ENCODE measurements around the gene KIF23.

Gene KIF23

GRCh38 chr15:69450968-69451695 lies 37.0 kb downstream of the KIF23 start:
- Histone ChIP-seq H3K27me3 (ENCODE audit: insufficient read depth, low read length, poor library complexity) (no peaks in the 10 kb centered on the region), H3K4me1 (ENCODE audit: insufficient read depth, low read length) (peaks cover 37% of the 10 kb centered on the region), H4K20me1 (ENCODE audit: insufficient read depth, low read length) (peaks cover 29% of the 10 kb centered on the region), H3K4me2 (ENCODE audit: insufficient read depth, low read length) (peak overlapping the region; percentile 81), H3K36me3 (ENCODE audit: insufficient read depth, low read length) (peaks cover 48% of the 10 kb centered on the region), H2AFZ (ENCODE audit: low read depth, low read length) (peak overlapping the region; percentile 83; the same call in 1 of the 2 replicates), H3K4me3 (ENCODE audit: low read depth in 1 of 2, low read length in 2 of 2) (peak overlapping the region; percentile 32 to 86; a peak in 2 of 4 replicates), H3K79me2 (ENCODE audit: insufficient read depth, low read length) (peaks cover 31% of the 10 kb centered on the region), H3K27ac (ENCODE audit: low read length) (no peak overlapping the region), H3K9me3 (ENCODE audit: insufficient read depth, low read length, severe bottlenecking) (no peaks in the 10 kb centered on the region), H3K9ac (ENCODE audit: low read depth, low read length) (peak overlapping the region; percentile 81)
- TF ChIP-seq CTCF (IDR thresholded peaks at IDR 0.05; ENCODE audit: borderline replicate concordance, extremely low read depth, low read length, poor library complexity, severe bottlenecking) (no peak), EZH2 (IDR thresholded peaks at IDR 0.05; ENCODE audit: borderline replicate concordance, low read depth, low read length, severe bottlenecking) (no peak)
- ATAC-seq (ENCODE audit: insufficient read depth, low read depth) (no peak), DNase-seq (no peak)

GRCh38 chr15:69451951-69452691 lies 38.0 kb downstream of the KIF23 start:
- H2AFZ ChIP-seq (ENCODE audit: low read depth, low read length): peak overlapping the region; percentile 83
- H3K36me3 ChIP-seq (ENCODE audit: insufficient read depth, low read length): peaks cover 48% of the 10 kb centered on the region
- H4K20me1 ChIP-seq (ENCODE audit: insufficient read depth, low read length): peaks cover 29% of the 10 kb centered on the region
- peaks cover 37% of the 10 kb centered on the region for H3K4me1 ChIP-seq (ENCODE audit: insufficient read depth, low read length)
- peak overlapping the region; percentile 81 for H3K4me2 ChIP-seq (ENCODE audit: insufficient read depth, low read length)
- DNase-seq: peak; percentile 44
- peak overlapping the region; percentile 32 to 86; a peak in 3 of 4 replicates for H3K4me3 ChIP-seq (ENCODE audit: low read depth in 1 of 2, low read length in 2 of 2)
- peak overlapping the region; percentile 86 for H3K27ac ChIP-seq (ENCODE audit: low read length)
- no peaks in the 10 kb centered on the region for H3K9me3 ChIP-seq (ENCODE audit: insufficient read depth, low read length, severe bottlenecking)
- H3K27me3 ChIP-seq (ENCODE audit: insufficient read depth, low read length, poor library complexity): no peaks in the 10 kb centered on the region
- H3K9ac ChIP-seq (ENCODE audit: low read depth, low read length): peak overlapping the region; percentile 81
- H3K79me2 ChIP-seq (ENCODE audit: insufficient read depth, low read length): peaks cover 31% of the 10 kb centered on the region
- ATAC-seq (ENCODE audit: insufficient read depth, low read depth): peak; percentile 47
- TF ChIP-seq CTCF (IDR thresholded peaks at IDR 0.05; ENCODE audit: borderline replicate concordance, extremely low read depth, low read length, poor library complexity, severe bottlenecking) (no peak), EZH2 (IDR thresholded peaks at IDR 0.05; ENCODE audit: borderline replicate concordance, low read depth, low read length, severe bottlenecking) (no peak)

GRCh38 chr15:69452692-69453521 lies 38.8 kb downstream of the KIF23 start, which contains the start of gene RPLP1:
TSS of gene RPLP1 (plus strand) at chr15:69452818. CDS start at chr15:69452949, 131 bp downstream.
- Histone ChIP-seq H3K9me3 (ENCODE audit: insufficient read depth, low read length, severe bottlenecking) (no peaks in the 10 kb centered on the region), H3K27ac (ENCODE audit: low read length) (peak within 1 kb of the TSS; percentile 86), H2AFZ (ENCODE audit: low read depth, low read length) (peak within 1 kb of the TSS; percentile 83), H3K79me2 (ENCODE audit: insufficient read depth, low read length) (peaks cover 31% of the 10 kb centered on the region), H4K20me1 (ENCODE audit: insufficient read depth, low read length) (peaks cover 32% of the 10 kb centered on the region), H3K27me3 (ENCODE audit: insufficient read depth, low read length, poor library complexity) (no peaks in the 10 kb centered on the region), H3K4me1 (ENCODE audit: insufficient read depth, low read length) (peaks cover 37% of the 10 kb centered on the region), H3K4me2 (ENCODE audit: insufficient read depth, low read length) (peak within 1 kb of the TSS; percentile 88), H3K9ac (ENCODE audit: low read depth, low read length) (peak within 1 kb of the TSS; percentile 81), H3K4me3 (ENCODE audit: low read depth in 1 of 2, low read length in 2 of 2) (peak within 1 kb of the TSS; percentile 86 to 87), H3K36me3 (ENCODE audit: insufficient read depth, low read length) (peaks cover 44% of the 10 kb centered on the region)
- peak; percentile 93 for DNase-seq
- peak; percentile 85 for ATAC-seq (ENCODE audit: insufficient read depth, low read depth)
- TF ChIP-seq CTCF (IDR thresholded peaks at IDR 0.05; ENCODE audit: borderline replicate concordance, extremely low read depth, low read length, poor library complexity, severe bottlenecking) (no peak), EZH2 (IDR thresholded peaks at IDR 0.05; ENCODE audit: borderline replicate concordance, low read depth, low read length, severe bottlenecking) (no peak)
